OCI-LY3 (cell line): ENCODE results near the gene SEC23B.

Experiments
- H2AFZ ChIP-seq: fragments of 200-600, 300-600 bp; shearing (Covaris generic); 2 replicates; pipeline ENCODE4 v1.6.0; 2014; ENCODE audit warnings: antibody characterized with exemption, low read depth, low read length
- H3K27ac ChIP-seq: fragments of 200-600, 300-600 bp; sonication (generic); 2 replicates; pipeline ENCODE4 v1.5.1; 2014; ENCODE audit warnings: mild to moderate bottlenecking, low read length, moderate library complexity, mixed read lengths
- H3K27me3 ChIP-seq: fragments of 200-600, 300-600 bp; sonication (generic); 2 replicates; pipeline ENCODE4 v1.6.1; 2014; ENCODE audit warnings: low read depth, low read length, mixed read lengths
- H3K36me3 ChIP-seq: fragments of 200-600, 300-600 bp; sonication (generic); replicated peaks from 2 replicates; pipeline ENCODE3; 2014; ENCODE audit warnings: low read depth, low read length, mixed read lengths
- H3K4me1 ChIP-seq: fragments of 300-600, 200-600 bp; sonication (generic); 2 replicates; pipeline ENCODE4 v1.6.1; 2014; ENCODE audit warnings: low read length, mixed read lengths
- H3K4me2 ChIP-seq: fragments of 200-600, 300-600 bp; sonication (generic); 2 replicates; pipeline ENCODE4 v1.6.1; 2014; ENCODE audit warnings: low read length, mixed read lengths
- H3K4me3 ChIP-seq: fragments of 300-600, 200-600 bp; sonication (generic); 2 replicates; pipeline ENCODE4 v1.5.1; 2014; ENCODE audit warnings: antibody characterized with exemption, mild to moderate bottlenecking, low read length, moderate library complexity
- H3K79me2 ChIP-seq: fragments of 300-600, 200-600 bp; shearing (Covaris generic); 2 replicates; pipeline ENCODE4 v1.6.1; 2014; ENCODE audit warnings: mild to moderate bottlenecking, low read length, mixed read lengths
- H3K9ac ChIP-seq: fragments of 300-600, 200-600 bp; shearing (Covaris generic); 2 replicates; pipeline ENCODE4 v1.6.0; 2014; ENCODE audit warnings: mild to moderate bottlenecking, low read length, moderate library complexity
- H3K9me3 ChIP-seq: fragments of 200-600, 300-600 bp; shearing (Covaris generic); 2 replicates; pipeline ENCODE4 v1.6.1; 2014; ENCODE audit warnings: low read length, mixed read lengths; ENCODE audit not compliant: insufficient read depth
- H4K20me1 ChIP-seq: fragments of 200-600, 300-600 bp; sonication (generic); 2 replicates; pipeline ENCODE4 v1.6.1; 2016; ENCODE audit warnings: low read length, mixed read lengths; ENCODE audit not compliant: insufficient read depth
- EZH2phosphoT487 ChIP-seq: fragments of 200-600 bp; shearing (Covaris generic); IDR thresholded peaks from 2 replicates; pipeline ENCODE4 v1.6.1; 2018; ENCODE audit warnings: antibody characterized with exemption, mixed run types, low read depth
- TF ChIP-seq, protein P1 (sequence below): fragments of 200-600, 300-600 bp; sonication (generic); IDR thresholded peaks from 2 replicates; pipeline ENCODE4 v1.5.1; 2014; ENCODE audit warnings: antibody characterized with exemption, low read length, low read depth

The SEC23B gene

DNA sequence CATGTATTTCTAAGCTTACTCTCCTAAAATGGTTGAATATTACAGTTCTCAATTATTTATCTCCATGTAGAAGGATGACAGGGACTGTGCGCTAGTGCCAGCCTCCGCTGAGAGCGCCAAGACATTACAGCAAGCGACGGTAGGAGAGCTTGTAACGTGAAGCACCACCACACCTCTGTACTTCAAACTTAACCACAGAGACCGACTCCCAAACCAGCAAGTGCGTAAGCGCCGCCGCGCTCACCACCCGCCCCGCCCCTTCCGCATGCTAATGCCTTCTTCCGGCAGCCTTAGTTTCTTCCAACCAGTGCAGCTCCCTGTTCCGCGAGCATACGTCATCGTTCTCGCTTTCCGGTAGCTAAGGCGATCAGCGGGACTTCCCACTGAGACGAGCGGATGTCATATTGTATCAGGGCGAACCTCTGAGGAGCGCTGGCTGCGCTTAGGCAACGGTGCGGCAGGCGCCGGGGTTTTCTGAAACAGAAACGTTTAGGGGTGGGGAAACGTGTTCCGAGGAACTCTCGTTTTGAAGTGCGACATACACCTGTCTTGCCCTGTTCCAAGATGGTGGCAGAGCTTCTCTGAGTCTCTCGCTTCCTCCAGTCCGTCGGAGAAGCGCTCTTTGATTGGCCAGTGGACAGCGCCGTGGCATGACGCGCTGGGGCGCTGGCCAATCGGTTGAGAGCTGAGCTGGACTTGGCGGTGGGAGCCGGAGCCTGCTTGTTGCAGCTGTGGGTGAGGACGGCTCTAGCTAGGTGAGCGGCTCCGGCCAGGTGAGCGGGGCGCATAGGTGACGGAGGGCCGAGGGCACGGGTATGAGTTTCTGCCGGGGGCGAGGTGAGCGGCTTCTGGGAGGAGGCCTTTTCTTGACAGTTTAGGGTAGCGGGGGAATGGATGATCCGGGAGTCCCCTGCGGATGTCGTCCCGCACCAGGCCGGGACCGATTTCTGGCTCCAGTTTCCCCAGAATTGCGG is at the start of gene SEC23B:
Gene SEC23B, plus strand, starts transcription at position 723 of the 974 bp plus-strand sequence. CDS start 2,896 bp downstream, outside the sequence.
- H3K9ac ChIP-seq: peak within 1 kb of the TSS; percentile 87
- H3K27me3 ChIP-seq: no peaks in the 10 kb centered on the region
- peak within 1 kb of the TSS; percentile 93 for H3K4me3 ChIP-seq
- H3K79me2 ChIP-seq: peaks cover 26% of the 10 kb centered on the region
- no peaks in the 10 kb centered on the region for H3K9me3 ChIP-seq
- H2AFZ ChIP-seq: peak within 1 kb of the TSS; percentile 92
- peak within 1 kb of the TSS; percentile 95 for H3K27ac ChIP-seq
- TF ChIP-seq, protein P1, sequence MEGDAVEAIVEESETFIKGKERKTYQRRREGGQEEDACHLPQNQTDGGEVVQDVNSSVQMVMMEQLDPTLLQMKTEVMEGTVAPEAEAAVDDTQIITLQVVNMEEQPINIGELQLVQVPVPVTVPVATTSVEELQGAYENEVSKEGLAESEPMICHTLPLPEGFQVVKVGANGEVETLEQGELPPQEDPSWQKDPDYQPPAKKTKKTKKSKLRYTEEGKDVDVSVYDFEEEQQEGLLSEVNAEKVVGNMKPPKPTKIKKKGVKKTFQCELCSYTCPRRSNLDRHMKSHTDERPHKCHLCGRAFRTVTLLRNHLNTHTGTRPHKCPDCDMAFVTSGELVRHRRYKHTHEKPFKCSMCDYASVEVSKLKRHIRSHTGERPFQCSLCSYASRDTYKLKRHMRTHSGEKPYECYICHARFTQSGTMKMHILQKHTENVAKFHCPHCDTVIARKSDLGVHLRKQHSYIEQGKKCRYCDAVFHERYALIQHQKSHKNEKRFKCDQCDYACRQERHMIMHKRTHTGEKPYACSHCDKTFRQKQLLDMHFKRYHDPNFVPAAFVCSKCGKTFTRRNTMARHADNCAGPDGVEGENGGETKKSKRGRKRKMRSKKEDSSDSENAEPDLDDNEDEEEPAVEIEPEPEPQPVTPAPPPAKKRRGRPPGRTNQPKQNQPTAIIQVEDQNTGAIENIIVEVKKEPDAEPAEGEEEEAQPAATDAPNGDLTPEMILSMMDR: no peak
- no peaks in the 10 kb centered on the region for H4K20me1 ChIP-seq
- H3K4me1 ChIP-seq: peaks cover 16% of the 10 kb centered on the region
- H3K36me3 ChIP-seq: peaks cover 23% of the 10 kb centered on the region
- peak within 1 kb of the TSS; percentile 99 for H3K4me2 ChIP-seq

DNA sequence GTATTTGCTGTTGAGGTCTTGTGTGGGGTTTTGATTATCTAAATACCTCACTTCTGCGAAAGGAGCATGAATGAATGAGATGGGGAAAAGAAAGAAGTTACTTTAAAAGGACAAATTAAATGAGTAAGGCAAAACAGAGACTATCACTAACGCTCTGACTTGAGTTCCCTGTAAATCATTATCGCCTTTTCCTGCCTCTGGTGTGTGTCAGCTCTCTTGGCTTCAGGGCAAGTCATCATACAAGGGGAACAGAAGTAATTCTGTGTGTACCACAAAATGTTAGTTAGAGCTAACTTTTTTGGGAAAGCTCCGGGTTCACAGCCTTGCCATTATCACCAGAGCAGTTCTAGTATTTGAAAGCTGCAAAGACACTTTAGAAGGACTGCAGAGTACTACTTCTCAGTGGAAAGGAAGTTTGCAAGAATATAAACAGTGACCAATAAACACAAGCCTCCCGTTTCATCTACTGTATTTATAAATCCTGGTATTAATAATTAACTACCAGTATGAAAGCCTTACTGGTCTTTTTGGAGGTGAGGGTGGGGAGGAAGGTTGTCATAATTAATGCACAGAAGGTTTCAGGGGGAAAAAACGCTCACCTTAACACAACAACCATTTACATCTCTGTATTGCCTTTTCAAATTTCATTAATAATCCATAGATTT is 42.1 kb upstream of the SEC23B start:
- no peaks in the 10 kb centered on the region for H3K9me3 ChIP-seq
- no peaks in the 10 kb centered on the region for H3K27me3 ChIP-seq
- no peak overlapping the region for H2AFZ ChIP-seq
- TF ChIP-seq, protein P1: no peak
- no peak for TF ChIP-seq EZH2phosphoT487
- no peaks in the 10 kb centered on the region for H3K36me3 ChIP-seq
- H3K27ac ChIP-seq: no peak overlapping the region
- no peaks in the 10 kb centered on the region for H4K20me1 ChIP-seq
- H3K79me2 ChIP-seq: peaks cover 33% of the 10 kb centered on the region
- no peak overlapping the region for H3K9ac ChIP-seq
- peak overlapping the region; percentile 96 for H3K4me3 ChIP-seq
- peaks cover 19% of the 10 kb centered on the region for H3K4me1 ChIP-seq
- peak overlapping the region; percentile 96 for H3K4me2 ChIP-seq

DNA sequence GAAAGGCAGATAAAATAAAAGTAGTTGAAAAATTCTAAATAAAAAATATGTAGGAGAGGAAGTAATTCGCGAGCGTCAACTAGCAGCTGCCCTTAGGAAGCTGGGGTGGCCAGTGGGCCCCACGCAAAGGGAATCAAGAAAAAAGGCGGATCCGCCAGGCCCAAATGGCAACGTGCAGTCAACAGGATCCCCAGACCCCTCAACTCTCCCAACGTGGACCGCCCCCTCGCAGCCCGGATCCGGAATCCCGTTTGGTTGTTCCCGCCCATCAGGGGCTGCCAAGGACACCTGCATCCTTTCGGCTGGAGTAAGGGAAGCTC is 41.2 kb upstream of the SEC23B start:
- no peaks in the 10 kb centered on the region for H3K36me3 ChIP-seq
- H3K9ac ChIP-seq: peak overlapping the region; percentile 75
- no peaks in the 10 kb centered on the region for H3K27me3 ChIP-seq
- TF ChIP-seq, protein P1: no peak
- TF ChIP-seq EZH2phosphoT487: no peak
- peaks cover 19% of the 10 kb centered on the region for H3K4me1 ChIP-seq
- H4K20me1 ChIP-seq: no peaks in the 10 kb centered on the region
- peaks cover 33% of the 10 kb centered on the region for H3K79me2 ChIP-seq
- peak overlapping the region; percentile 95 for H2AFZ ChIP-seq
- H3K27ac ChIP-seq: no peak overlapping the region
- H3K4me3 ChIP-seq: peak overlapping the region; percentile 96
- peak overlapping the region; percentile 96 for H3K4me2 ChIP-seq
- no peaks in the 10 kb centered on the region for H3K9me3 ChIP-seq
